Left lung (tissue), 10 donors: Measurements from ENCODE around the gene CEP131. TPM values are rescaled to one million over a fixed set of nuclear protein-coding genes. Genes with fewer than 3 reads are reported as not detected.
A peak's percentile ranks its signal among the peaks of the same experiment; 100 is the strongest.

ENCODE experiments used
- ATAC-seq: fragments of 200-7000 bp; cut with Tn5 transposase; one replicate; pipeline ENCODE4 v1.9.1; 2020; ENCODE audit warnings: moderate library complexity
- DNase-seq, 4 donors: peaks; one replicate each; pipeline ENCODE4 v3.0.0-alpha.2; 2013 to 2020
- H3K27ac ChIP-seq, 2 donors: fragments of 200-600 bp; sonication (generic) in 1 of 2; one replicate each; pipeline versions ENCODE4 v1.5.0 to v1.8.0; 2020 to 2021
- H3K27me3 ChIP-seq, 2 donors: fragments of 200-600 bp; sonication (generic) in 1 of 2; one replicate each; pipeline versions ENCODE4 v1.5.0 to v1.8.0; 2020 to 2021
- H3K36me3 ChIP-seq, 2 donors: fragments of 200-600 bp; sonication (generic) in 1 of 2; one replicate each; pipeline versions ENCODE4 v1.5.0 to v1.8.0; 2020 to 2021
- H3K4me1 ChIP-seq, 2 donors: fragments of 200-600 bp; one replicate each; pipeline ENCODE4 v1.8.0; 2021
- H3K4me3 ChIP-seq, 2 donors: fragments of 200-600 bp; sonication (generic) in 1 of 2; one replicate each; pipeline versions ENCODE4 v1.5.0 to v1.8.0; 2020 to 2021; ENCODE audit warnings: mild to moderate bottlenecking in 1 of 2
- H3K9me3 ChIP-seq, 2 donors: fragments of 200-600 bp; sonication (generic) in 1 of 2; one replicate each; pipeline versions ENCODE4 v1.5.0 to v1.8.0; 2020 to 2021
- CTCF ChIP-seq, 2 donors: fragments of 200-600 bp; sonication (generic) in 1 of 2; IDR thresholded peaks; one replicate each; pipeline versions ENCODE4 v1.5.0 to v1.8.0; 2021; ENCODE audit warnings: antibody characterized with exemption in 2 of 2
- intact Hi-C, 2 donors: fragments of 100-400 bp; cut with DNase I; formaldehyde crosslinking; loops; one replicate each; pipeline versions ENCODE4 v1.11.2 to v1.14.2; 2022
- polyA plus RNA-seq, 6 donors: library from polyadenylated mRNA; unstranded; fragments of 120-200 nt; gene quantifications; one replicate each; pipeline ENCODE4 v1.2.1, GENCODE V29; 2013; ENCODE audit not compliant: insufficient read length in 6 of 6
- total RNA-seq, 2 donors: library from RNA; stranded (reverse); fragmentation: NEBNext Ultra II Directional; extraction: Animal tissue kit (Norgen Biotek cat#: 25700); gene quantifications; one replicate each; pipeline ENCODE4 v1.2.1, GENCODE V29; 2021
- donor health status: DM: no; HTN: yes; CAD: no.
- donor health status: DM: no; HTN: no; CAD: no.

The CEP131 gene
- total and polyA plus RNA-seq, 8 donors = 7.7 to 21.0 (median 16.9) TPM

GRCh38 chr17:81231766-81232581 lies 9.2 kb upstream of the CEP131 start:
- Histone ChIP-seq H3K27ac (no peak overlapping the region), H3K4me1 (peaks cover 0 to 31% of the 10 kb centered on the region in 2 donors), H3K9me3 (peaks cover 0 to 2% of the 10 kb centered on the region in 2 donors), H3K27me3 (no peaks in the 10 kb centered on the region), H3K36me3 (peaks cover 0 to 77% of the 10 kb centered on the region in 2 donors), H3K4me3 (no peak overlapping the region)
- ATAC-seq (no peak), DNase-seq (peak in 1 of 4 donors; percentile 77)
- TF ChIP-seq CTCF (IDR thresholded peaks at IDR 0.05) = no peak
- intact Hi-C loops = no loop called here

- ATAC-seq = no peak
Measured at GRCh38 chr17:81231121-81231645, 8.4 kb upstream of the CEP131 start.

GRCh38 chr17:81230043-81230820 lies 7.5 kb upstream of the CEP131 start:
- Histone ChIP-seq H3K4me3 (no peak overlapping the region), H3K9me3 (peaks cover 0 to 2% of the 10 kb centered on the region in 2 donors), H3K36me3 (peaks cover 0 to 60% of the 10 kb centered on the region in 2 donors), H3K27ac (no peak overlapping the region), H3K27me3 (no peaks in the 10 kb centered on the region), H3K4me1 (peaks cover 0 to 19% of the 10 kb centered on the region in 2 donors)
- no peak for TF ChIP-seq CTCF (IDR thresholded peaks at IDR 0.05)
- intact Hi-C loops = no loop called here
- ATAC-seq (peak; percentile 9), DNase-seq (peak in 1 of 4 donors; percentile 76)

More at GRCh38 chr17:81231121-81231645, 8.4 kb upstream of the CEP131 start:
- Histone ChIP-seq H3K36me3 (peaks cover 0 to 70% of the 10 kb centered on the region in 2 donors), H3K27ac (no peak overlapping the region), H3K9me3 (peaks cover 0 to 2% of the 10 kb centered on the region in 2 donors), H3K27me3 (no peaks in the 10 kb centered on the region), H3K4me1 (peaks cover 0 to 23% of the 10 kb centered on the region in 2 donors), H3K4me3 (no peak overlapping the region)
- intact Hi-C loops = no loop called here
- no peak for TF ChIP-seq CTCF (IDR thresholded peaks at IDR 0.05)
- peak in 1 of 4 donors; percentile 75 for DNase-seq

GRCh38 chr17:81229666-81229920 lies 6.8 kb upstream of the CEP131 start:
- H3K9me3 ChIP-seq = peaks cover 0 to 2% of the 10 kb centered on the region in 2 donors
- peaks cover 0 to 19% of the 10 kb centered on the region in 2 donors for H3K4me1 ChIP-seq
- no peak for TF ChIP-seq CTCF (IDR thresholded peaks at IDR 0.05)
- no peak overlapping the region for H3K27ac ChIP-seq
- H3K36me3 ChIP-seq = peaks cover 0 to 59% of the 10 kb centered on the region in 2 donors
- DNase-seq (no peak), ATAC-seq (no peak)
- H3K4me3 ChIP-seq = no peak overlapping the region
- intact Hi-C loops = no loop called here
- H3K27me3 ChIP-seq = no peaks in the 10 kb centered on the region
